Measurements from ENCODE around the gene THRAP3.

DNA sequence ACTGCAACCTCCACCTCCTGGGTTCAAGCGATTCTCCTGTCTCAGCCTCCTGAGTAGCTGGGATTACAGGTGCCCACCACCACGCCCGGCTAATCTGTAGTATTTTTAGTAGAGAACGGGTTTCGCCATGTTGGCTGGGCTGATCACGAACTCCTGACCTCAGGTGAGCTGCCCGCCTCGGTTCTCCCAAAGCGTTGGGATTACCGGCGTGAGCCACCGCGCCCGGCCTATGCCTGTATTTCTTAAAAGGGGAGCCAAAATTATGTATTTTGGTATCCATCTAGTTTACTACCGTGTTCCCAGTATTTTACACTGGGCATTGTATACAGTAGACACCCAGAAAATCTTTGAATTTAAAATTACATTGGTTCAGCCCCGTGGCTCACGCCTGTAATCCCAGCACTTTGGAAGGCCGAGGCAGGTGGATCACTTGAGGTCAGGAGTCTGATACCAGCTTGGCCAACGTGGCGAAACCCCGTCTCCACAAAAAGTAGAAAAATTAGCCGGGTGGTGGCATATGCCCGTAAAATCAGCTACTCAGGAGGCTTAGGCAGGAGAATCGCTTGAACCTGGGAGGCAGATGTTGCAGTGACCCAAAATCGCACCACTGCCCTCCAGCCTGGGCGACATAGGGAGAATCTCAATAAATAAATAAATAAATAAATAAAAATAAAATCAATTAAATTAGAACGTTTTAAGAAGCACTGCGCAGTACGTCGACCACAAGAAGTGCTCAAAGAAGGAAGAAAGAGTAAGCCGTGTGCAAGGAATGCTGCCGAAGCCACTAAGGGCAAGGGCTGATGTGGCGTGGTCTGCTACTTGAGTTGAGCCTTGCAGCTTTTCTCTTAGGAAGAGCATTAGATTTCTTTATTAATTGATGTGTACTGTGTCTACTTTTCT lies 1.5 kb upstream of the THRAP3 start:
- TF ChIP-seq CTCF (IDR thresholded peaks at IDR 0.05; ENCODE audit: borderline replicate concordance, extremely low read depth, low read length, poor library complexity, severe bottlenecking) (no peak), EZH2 (IDR thresholded peaks at IDR 0.05; ENCODE audit: borderline replicate concordance, low read depth, low read length, severe bottlenecking) (no peak)
